ENCODE data around the gene CELA3B.

GRCh38 chr1:22030473-22030872, 53.7 kb downstream of the CELA3B start:
- TF ChIP-seq POLR2AphosphoS5 (IDR thresholded peaks at IDR 0.05; ENCODE audit: low read depth), result no peak
- TF ChIP-seq CTCF (IDR thresholded peaks at IDR 0.05; ENCODE audit: insufficient read depth, low read length), result no peak
- no peak for TF ChIP-seq REST (IDR thresholded peaks at IDR 0.05; ENCODE audit: insufficient replicate concordance, low read depth)
